ENCODE data around the gene MRPL43.

DNA sequence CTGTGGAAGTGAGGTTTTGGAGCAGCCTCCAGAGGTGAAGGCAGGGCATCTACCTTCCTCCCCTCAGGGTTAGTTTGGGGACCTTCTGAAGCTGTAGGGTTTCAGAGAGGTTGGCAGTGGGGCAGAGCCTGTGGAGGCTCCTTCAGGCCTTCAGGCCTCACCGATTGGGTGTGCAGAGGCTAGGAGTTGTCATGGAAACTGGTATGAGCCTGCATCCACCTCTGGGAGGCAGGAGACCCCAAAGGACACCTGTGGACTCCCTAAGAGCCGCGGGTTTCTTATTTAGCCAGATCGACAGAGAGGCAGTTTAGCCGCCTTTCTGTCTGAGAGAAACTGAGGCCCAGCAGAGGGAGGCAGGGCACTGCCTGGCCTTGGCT is 14.3 kb upstream of the MRPL43 start:
- TF ChIP-seq, protein P1, sequence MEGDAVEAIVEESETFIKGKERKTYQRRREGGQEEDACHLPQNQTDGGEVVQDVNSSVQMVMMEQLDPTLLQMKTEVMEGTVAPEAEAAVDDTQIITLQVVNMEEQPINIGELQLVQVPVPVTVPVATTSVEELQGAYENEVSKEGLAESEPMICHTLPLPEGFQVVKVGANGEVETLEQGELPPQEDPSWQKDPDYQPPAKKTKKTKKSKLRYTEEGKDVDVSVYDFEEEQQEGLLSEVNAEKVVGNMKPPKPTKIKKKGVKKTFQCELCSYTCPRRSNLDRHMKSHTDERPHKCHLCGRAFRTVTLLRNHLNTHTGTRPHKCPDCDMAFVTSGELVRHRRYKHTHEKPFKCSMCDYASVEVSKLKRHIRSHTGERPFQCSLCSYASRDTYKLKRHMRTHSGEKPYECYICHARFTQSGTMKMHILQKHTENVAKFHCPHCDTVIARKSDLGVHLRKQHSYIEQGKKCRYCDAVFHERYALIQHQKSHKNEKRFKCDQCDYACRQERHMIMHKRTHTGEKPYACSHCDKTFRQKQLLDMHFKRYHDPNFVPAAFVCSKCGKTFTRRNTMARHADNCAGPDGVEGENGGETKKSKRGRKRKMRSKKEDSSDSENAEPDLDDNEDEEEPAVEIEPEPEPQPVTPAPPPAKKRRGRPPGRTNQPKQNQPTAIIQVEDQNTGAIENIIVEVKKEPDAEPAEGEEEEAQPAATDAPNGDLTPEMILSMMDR (IDR thresholded peaks at IDR 0.05; ENCODE audit: low read depth, low read length, missing input control), result no peak
- TF ChIP-seq TAF1 (conservative IDR thresholded peaks at IDR 0.05), result no peak
- TF ChIP-seq YY1 (IDR thresholded peaks at IDR 0.05), result no peak
- TF ChIP-seq RAD21 (IDR thresholded peaks at IDR 0.05), result no peak
- no peak for TF ChIP-seq ATF3 (IDR thresholded peaks at IDR 0.05)
- TF ChIP-seq FOXA1 (IDR thresholded peaks at IDR 0.05), result no peak
- TF ChIP-seq REST (IDR thresholded peaks at IDR 0.05), result no peak
- TF ChIP-seq HNF4G (IDR thresholded peaks at IDR 0.05), result no peak
- no peak for TF ChIP-seq ZBTB33 (IDR thresholded peaks at IDR 0.05)
- TF ChIP-seq, protein P2, sequence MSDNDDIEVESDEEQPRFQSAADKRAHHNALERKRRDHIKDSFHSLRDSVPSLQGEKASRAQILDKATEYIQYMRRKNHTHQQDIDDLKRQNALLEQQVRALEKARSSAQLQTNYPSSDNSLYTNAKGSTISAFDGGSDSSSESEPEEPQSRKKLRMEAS (IDR thresholded peaks at IDR 0.05), result no peak
